ENCODE data around the gene C3. TPM values are rescaled to one million over a fixed set of nuclear protein-coding genes. Genes with fewer than 3 reads are reported as not detected.

Gene C3
- total and polyA plus RNA-seq, 2 of the 13 experiments (the other 11 are each of a cell fraction or from before 2014, with no cell fraction given): 1,455 to 6,272 TPM

GRCh38 chr19:6728346-6728745 is 7.9 kb upstream of the C3 start (continued):
- TF ChIP-seq, protein P1, sequence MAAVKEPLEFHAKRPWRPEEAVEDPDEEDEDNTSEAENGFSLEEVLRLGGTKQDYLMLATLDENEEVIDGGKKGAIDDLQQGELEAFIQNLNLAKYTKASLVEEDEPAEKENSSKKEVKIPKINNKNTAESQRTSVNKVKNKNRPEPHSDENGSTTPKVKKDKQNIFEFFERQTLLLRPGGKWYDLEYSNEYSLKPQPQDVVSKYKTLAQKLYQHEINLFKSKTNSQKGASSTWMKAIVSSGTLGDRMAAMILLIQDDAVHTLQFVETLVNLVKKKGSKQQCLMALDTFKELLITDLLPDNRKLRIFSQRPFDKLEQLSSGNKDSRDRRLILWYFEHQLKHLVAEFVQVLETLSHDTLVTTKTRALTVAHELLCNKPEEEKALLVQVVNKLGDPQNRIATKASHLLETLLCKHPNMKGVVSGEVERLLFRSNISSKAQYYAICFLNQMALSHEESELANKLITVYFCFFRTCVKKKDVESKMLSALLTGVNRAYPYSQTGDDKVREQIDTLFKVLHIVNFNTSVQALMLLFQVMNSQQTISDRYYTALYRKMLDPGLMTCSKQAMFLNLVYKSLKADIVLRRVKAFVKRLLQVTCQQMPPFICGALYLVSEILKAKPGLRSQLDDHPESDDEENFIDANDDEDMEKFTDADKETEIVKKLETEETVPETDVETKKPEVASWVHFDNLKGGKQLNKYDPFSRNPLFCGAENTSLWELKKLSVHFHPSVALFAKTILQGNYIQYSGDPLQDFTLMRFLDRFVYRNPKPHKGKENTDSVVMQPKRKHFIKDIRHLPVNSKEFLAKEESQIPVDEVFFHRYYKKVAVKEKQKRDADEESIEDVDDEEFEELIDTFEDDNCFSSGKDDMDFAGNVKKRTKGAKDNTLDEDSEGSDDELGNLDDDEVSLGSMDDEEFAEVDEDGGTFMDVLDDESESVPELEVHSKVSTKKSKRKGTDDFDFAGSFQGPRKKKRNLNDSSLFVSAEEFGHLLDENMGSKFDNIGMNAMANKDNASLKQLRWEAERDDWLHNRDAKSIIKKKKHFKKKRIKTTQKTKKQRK (IDR thresholded peaks at IDR 0.05; ENCODE audit: low read length): no peak
- TF ChIP-seq KDM5A (IDR thresholded peaks at IDR 0.05; ENCODE audit: borderline replicate concordance, low read length) (no peak), HOXA3 (CRISPR knock-in tag; IDR thresholded peaks at IDR 0.05) (no peak), HIC2 (CRISPR knock-in tag; IDR thresholded peaks at IDR 0.05; ENCODE audit: low read depth) (no peak), EEA1 (CRISPR knock-in tag; IDR thresholded peaks at IDR 0.05; ENCODE audit: borderline replicate concordance) (no peak), CREM (IDR thresholded peaks at IDR 0.05) (no peak), CREM (CRISPR knock-in tag; IDR thresholded peaks at IDR 0.05) (no peak), SAFB2 (CRISPR knock-in tag; IDR thresholded peaks at IDR 0.05; ENCODE audit: borderline replicate concordance, low read depth) (no peak), ZNF354B (CRISPR knock-in tag; IDR thresholded peaks at IDR 0.05) (no peak), ARNT (IDR thresholded peaks at IDR 0.05) (no peak), ZNF414 (CRISPR knock-in tag; IDR thresholded peaks at IDR 0.05) (no peak), ZNF432 (CRISPR knock-in tag; IDR thresholded peaks at IDR 0.05; ENCODE audit: borderline replicate concordance) (no peak), THAP7 (CRISPR knock-in tag; IDR thresholded peaks at IDR 0.05) (no peak), ZNF451 (CRISPR knock-in tag; IDR thresholded peaks at IDR 0.05) (no peak), ZNF232 (CRISPR knock-in tag; IDR thresholded peaks at IDR 0.05; ENCODE audit: borderline replicate concordance) (0 out of 2 replicates have a peak, but pooled peaks have one; percentile 24), PHF21A (CRISPR knock-in tag; IDR thresholded peaks at IDR 0.05) (peak; percentile 25; the same call in 1 of the 2 replicates), GMEB2 (CRISPR knock-in tag; IDR thresholded peaks at IDR 0.05; ENCODE audit: low read depth) (no peak)
- TF ChIP-seq, protein P2, sequence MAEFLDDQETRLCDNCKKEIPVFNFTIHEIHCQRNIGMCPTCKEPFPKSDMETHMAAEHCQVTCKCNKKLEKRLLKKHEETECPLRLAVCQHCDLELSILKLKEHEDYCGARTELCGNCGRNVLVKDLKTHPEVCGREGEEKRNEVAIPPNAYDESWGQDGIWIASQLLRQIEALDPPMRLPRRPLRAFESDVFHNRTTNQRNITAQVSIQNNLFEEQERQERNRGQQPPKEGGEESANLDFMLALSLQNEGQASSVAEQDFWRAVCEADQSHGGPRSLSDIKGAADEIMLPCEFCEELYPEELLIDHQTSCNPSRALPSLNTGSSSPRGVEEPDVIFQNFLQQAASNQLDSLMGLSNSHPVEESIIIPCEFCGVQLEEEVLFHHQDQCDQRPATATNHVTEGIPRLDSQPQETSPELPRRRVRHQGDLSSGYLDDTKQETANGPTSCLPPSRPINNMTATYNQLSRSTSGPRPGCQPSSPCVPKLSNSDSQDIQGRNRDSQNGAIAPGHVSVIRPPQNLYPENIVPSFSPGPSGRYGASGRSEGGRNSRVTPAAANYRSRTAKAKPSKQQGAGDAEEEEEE (CRISPR knock-in tag; IDR thresholded peaks at IDR 0.05; ENCODE audit: borderline replicate concordance): no peak
- TF ChIP-seq, protein P3, sequence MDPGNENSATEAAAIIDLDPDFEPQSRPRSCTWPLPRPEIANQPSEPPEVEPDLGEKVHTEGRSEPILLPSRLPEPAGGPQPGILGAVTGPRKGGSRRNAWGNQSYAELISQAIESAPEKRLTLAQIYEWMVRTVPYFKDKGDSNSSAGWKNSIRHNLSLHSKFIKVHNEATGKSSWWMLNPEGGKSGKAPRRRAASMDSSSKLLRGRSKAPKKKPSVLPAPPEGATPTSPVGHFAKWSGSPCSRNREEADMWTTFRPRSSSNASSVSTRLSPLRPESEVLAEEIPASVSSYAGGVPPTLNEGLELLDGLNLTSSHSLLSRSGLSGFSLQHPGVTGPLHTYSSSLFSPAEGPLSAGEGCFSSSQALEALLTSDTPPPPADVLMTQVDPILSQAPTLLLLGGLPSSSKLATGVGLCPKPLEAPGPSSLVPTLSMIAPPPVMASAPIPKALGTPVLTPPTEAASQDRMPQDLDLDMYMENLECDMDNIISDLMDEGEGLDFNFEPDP (CRISPR knock-in tag; conservative IDR thresholded peaks at IDR 0.05): no peak
